GM13977 (cell line): Measurements from ENCODE around the gene AFAP1L2.

Source experiments
- DNase-seq: peaks from one replicate; pipeline ENCODE4 v3.0.0; 2012; ENCODE audit warnings: low spot score
- in situ Hi-C: fragments of 300-500 bp; cut with MboI; formaldehyde crosslinking; loops from one replicate; pipeline ENCODE4 v1.12.0; 2022; ENCODE audit warnings: low sequenced_read_pairs, low pct_unique_long_range_greater_than_20kb, mixed read lengths, inconsistent platforms; ENCODE audit not compliant: unreplicated experiment
- TF ChIP-seq, protein P1 (sequence below): IDR thresholded peaks from 2 replicates; pipeline ENCODE4 v1.5.1; 2012; ENCODE audit warnings: mild to moderate bottlenecking, control low read depth; ENCODE audit not compliant: insufficient read depth; ENCODE audit errors: extremely low read depth, missing control alignments

Gene AFAP1L2

DNA sequence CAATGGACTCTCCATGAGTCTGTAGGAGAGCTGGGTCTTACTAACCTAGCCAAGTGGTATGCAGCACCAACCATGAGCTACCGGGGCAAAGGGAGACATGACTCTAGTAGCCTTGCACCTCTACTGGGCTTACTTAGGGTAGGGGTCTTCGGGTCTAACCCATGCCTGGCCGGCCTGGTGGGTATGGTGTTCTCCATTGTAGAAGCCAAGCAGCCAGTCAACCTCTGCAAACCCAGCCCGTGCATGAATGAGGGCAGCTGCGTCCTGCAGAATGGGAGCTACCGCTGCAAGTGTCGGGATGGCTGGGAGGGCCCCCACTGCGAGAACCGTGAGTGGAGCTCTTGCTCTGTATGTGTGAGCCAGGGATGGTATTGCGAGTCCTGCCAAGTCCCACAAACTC, 114.3 kb downstream of the AFAP1L2 start:
- no peak for DNase-seq
- TF ChIP-seq, protein P1, sequence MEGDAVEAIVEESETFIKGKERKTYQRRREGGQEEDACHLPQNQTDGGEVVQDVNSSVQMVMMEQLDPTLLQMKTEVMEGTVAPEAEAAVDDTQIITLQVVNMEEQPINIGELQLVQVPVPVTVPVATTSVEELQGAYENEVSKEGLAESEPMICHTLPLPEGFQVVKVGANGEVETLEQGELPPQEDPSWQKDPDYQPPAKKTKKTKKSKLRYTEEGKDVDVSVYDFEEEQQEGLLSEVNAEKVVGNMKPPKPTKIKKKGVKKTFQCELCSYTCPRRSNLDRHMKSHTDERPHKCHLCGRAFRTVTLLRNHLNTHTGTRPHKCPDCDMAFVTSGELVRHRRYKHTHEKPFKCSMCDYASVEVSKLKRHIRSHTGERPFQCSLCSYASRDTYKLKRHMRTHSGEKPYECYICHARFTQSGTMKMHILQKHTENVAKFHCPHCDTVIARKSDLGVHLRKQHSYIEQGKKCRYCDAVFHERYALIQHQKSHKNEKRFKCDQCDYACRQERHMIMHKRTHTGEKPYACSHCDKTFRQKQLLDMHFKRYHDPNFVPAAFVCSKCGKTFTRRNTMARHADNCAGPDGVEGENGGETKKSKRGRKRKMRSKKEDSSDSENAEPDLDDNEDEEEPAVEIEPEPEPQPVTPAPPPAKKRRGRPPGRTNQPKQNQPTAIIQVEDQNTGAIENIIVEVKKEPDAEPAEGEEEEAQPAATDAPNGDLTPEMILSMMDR = no peak
- in situ Hi-C loops = no loop called here

DNA sequence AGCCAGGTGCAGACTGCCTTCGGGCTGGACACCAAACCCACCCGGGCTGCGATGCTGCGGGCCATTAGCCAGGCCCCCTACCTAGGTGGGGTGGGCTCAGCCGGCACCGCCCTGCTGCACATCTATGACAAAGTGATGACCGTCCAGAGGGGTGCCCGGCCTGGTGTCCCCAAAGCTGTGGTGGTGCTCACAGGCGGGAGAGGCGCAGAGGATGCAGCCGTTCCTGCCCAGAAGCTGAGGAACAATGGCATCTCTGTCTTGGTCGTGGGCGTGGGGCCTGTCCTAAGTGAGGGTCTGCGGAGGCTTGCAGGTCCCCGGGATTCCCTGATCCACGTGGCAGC, 115.2 kb downstream of the AFAP1L2 start:
- TF ChIP-seq, protein P1 = no peak
- DNase-seq = no peak
- in situ Hi-C loops = no loop called here

DNA sequence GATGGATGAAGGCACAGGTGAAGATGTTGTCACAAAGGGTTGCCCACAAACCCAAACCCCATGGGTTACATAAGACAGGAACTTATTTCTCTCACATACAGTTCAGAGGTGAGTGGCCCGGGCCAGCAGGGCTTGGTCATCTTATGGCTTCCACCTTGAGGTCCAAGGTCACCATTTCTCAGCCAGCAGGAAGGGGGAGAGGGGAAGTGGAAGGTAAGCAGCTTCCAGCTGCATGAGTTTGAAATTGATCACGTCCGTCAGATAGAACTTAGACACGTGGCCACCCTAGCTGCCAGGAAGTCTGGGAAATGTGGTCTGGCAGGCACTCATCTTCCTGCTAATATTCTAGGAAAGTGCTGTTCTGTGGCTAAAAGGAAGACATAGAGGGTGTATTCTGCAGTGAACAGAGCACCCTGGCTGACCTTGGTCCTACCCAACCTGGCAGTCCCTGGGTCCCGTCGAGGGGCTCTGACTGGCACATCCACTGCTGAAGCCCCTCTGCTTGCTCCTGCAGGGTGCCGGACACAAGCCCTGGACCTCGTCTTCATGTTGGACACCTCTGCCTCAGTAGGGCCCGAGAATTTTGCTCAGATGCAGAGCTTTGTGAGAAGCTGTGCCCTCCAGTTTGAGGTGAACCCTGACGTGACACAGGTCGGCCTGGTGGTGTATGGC, 115.7 kb downstream of the AFAP1L2 start:
- DNase-seq = no peak
- in situ Hi-C loops = no loop called here
- TF ChIP-seq, protein P1 = no peak

DNA sequence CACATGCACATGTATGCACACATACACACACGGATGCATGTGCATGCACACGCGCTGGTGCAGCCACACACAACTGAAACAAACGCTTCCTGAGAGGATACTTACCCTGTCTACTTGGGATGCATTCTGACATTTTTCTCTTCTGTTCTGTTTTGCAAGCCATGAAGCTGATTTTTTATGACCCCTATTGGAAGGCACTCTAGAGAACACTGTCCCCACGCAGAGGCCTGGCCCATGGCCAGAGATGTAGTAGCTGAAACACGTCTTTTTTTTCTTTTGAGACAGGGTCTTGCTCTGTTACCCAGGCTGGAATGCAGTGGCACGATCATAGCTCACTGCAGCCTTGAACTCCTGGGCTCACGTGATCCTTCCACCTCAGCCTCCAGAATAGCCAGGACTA, 117.4 kb downstream of the AFAP1L2 start:
- in situ Hi-C loops = no loop called here
- DNase-seq = no peak
- TF ChIP-seq, protein P1 = no peak

DNA sequence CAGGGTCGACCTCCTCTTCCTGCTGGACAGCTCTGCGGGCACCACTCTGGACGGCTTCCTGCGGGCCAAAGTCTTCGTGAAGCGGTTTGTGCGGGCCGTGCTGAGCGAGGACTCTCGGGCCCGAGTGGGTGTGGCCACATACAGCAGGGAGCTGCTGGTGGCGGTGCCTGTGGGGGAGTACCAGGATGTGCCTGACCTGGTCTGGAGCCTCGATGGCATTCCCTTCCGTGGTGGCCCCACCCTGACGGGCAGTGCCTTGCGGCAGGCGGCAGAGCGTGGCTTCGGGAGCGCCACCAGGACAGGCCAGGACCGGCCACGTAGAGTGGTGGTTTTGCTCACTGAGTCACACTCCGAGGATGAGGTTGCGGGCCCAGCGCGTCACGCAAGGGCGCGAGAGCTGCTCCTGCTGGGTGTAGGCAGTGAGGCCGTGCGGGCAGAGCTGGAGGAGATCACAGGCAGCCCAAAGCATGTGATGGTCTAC, 118.3 kb downstream of the AFAP1L2 start:
- in situ Hi-C loops = no loop called here
- no peak for DNase-seq

DNA sequence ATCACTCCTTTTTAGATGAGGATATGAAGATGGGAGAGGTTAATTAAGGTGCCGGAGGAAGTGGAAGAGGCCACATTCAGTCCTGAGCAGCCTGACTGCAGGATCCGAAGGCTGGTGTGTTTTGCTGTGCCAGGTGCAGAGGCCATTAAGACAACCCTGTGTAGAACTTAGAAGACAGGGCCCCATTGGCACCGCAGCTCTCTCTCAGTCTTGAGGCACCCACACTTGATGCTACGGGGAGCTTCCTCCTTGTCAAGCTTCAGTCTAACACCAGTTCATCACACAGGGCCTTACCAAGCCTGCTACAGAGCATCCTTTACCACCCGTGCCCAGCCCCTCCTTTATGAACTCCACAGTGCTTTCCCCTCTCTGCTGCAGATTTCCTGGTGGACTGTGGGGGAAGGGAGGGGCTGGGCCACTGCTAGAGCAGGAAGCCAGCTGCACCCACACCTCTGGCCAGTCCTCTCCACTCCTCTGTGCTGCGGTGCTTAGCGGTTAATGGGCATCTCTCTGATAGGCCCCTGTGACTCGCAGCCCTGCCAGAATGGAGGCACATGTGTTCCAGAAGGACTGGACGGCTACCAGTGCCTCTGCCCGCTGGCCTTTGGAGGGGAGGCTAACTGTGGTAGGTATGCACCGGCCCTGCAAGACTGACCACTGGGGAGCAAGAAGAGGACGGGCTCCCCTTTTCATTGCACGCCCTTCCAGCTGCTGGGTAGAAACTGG, 119.8 kb downstream of the AFAP1L2 start:
- TF ChIP-seq, protein P1 = no peak
- in situ Hi-C loops = no loop called here
- DNase-seq = no peak

More for the DNA sequence above, 118.3 kb downstream of the AFAP1L2 start:
- TF ChIP-seq, protein P1 = no peak
